ENCODE measurements around the gene DSPP.

DNA sequence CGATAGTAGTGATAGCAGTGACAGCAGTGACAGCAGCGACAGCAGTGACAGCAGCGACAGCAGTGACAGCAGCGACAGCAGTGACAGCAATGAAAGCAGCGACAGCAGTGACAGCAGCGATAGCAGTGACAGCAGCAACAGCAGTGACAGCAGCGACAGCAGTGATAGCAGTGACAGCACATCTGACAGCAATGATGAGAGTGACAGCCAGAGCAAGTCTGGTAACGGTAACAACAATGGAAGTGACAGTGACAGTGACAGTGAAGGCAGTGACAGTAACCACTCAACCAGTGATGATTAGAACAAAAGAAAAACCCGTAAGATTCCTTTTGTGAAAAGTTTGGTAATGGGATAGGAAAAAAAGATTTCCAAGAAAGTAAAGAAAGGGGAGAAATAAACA is 7.9 kb downstream of the DSPP start:
- TF ChIP-seq, protein P1, sequence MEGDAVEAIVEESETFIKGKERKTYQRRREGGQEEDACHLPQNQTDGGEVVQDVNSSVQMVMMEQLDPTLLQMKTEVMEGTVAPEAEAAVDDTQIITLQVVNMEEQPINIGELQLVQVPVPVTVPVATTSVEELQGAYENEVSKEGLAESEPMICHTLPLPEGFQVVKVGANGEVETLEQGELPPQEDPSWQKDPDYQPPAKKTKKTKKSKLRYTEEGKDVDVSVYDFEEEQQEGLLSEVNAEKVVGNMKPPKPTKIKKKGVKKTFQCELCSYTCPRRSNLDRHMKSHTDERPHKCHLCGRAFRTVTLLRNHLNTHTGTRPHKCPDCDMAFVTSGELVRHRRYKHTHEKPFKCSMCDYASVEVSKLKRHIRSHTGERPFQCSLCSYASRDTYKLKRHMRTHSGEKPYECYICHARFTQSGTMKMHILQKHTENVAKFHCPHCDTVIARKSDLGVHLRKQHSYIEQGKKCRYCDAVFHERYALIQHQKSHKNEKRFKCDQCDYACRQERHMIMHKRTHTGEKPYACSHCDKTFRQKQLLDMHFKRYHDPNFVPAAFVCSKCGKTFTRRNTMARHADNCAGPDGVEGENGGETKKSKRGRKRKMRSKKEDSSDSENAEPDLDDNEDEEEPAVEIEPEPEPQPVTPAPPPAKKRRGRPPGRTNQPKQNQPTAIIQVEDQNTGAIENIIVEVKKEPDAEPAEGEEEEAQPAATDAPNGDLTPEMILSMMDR (conservative IDR thresholded peaks at IDR 0.05; ENCODE audit: low read length): no peak
- no peak for TF ChIP-seq EZH2phosphoT487 (IDR thresholded peaks at IDR 0.05; ENCODE audit: borderline replicate concordance, low read depth, low read length)

All from OCI-LY7 (cell line).